Umbilical cord (tissue), 2 donors: ENCODE data around the gene PRL. TPM values are rescaled to one million over a fixed set of nuclear protein-coding genes. Genes with fewer than 3 reads are reported as not detected.

Source experiments
- DNase-seq: peaks from one replicate; pipeline ENCODE4 v3.0.0-alpha.2; 2015; ENCODE audit warnings: low spot score
- total RNA-seq: library from RNA; depleted of rRNA; stranded (reverse); fragments of >200 nt; gene quantifications from one replicate; pipeline ENCODE4 v1.2.3, GENCODE V29; 2014; ENCODE audit warnings: low replicate concordance; ENCODE audit not compliant: insufficient read depth

The PRL gene
- 0.48 TPM for total RNA-seq

DNA sequence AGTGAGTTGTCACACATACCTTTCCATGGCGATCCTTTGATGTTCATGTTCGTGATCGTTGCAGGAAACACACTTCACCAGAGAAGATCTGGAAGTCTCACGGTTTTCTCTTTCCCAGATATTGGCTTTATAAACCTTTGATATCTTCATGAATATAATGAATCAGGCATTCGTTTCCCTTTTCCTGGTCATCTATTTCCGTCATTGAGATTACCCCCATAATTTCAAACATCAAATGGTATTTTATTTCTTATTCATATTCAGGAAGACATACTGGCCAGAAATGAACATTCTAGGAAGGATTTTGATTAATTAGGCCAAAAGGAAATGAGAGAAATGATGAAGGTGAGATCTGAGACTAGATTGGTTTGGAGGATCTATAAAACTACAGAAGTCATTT, at the start of gene PRL:
Gene PRL (minus strand): TSS at position 101 of the 400 bp plus-strand sequence. CDS start 54 bp downstream, at position 47.
- DNase-seq, result no peak

DNA sequence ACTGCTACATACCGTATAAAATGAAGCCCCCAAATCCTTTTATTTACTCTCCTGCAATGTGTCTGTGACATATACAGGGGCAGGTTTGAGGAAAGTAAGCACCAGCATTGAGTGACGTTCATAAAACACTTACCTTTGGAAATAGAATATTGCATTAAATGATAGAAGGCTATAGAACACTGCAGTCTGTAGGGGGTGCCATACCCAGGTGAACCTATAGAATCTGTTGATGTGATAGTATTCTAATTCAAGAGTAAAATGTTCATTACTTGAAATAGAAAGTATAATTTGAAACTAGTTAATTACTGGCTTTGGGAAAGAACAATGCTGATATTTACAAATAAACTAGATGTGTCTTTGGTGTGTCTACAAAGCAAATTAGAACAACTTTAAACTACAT, 47.0 kb upstream of the PRL start:
- DNase-seq, result no peak

DNA sequence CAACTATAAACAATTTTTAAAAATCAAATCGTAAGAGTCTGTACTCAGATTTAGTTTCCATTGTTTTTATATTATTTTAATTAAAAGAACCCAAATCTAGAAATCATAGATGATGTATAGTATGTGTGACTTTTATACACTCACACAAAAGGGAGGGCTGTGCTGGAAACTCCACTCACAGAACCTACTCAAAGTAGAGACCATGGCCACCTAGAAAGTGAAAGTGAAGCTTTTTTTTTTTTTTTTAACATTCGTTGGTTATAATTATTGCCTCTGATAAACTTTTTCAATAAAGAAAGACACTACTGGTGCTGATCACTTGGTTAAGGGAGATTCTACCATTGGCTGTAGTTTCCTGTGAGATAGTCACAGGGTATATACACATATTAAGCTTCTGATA, 37.9 kb upstream of the PRL start:
- no peak for DNase-seq

DNA sequence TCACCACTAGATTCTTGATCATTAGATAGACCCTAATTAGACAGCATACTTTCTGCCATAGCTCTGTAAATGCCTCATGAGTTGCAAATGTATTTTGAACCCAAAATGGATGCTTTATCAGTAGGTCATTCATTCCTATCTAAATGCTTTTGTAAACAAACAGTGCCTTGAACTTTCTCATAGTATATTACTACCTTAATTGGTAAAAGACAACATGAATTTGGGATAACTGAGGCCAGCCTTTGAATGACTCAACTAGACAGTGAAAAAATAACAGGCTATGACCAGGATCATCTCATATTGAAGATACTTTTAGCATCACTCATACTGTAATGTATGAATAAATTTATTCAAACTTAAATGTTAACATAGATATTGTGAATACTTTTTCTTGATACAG, 37.0 kb upstream of the PRL start:
- no peak for DNase-seq

DNA sequence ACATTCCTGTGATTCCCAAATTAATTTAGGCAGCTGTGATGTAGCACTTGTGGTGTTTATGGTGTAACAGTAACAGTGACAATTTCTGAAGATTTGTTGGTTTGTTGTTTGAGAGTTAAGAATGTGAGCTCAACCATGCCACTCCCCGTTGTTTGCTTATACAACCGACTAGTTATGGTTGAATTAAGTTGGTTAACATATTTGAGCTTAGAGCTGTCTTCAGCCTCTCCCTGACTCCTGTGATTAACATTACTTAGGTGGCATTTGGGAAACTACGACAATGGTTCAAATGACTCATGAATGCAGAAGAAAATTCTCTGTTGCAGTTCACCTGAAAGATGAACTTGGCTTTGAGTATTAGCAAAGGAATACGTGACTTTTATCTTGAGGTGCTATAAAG, 35.9 kb upstream of the PRL start:
- DNase-seq, result no peak

DNA sequence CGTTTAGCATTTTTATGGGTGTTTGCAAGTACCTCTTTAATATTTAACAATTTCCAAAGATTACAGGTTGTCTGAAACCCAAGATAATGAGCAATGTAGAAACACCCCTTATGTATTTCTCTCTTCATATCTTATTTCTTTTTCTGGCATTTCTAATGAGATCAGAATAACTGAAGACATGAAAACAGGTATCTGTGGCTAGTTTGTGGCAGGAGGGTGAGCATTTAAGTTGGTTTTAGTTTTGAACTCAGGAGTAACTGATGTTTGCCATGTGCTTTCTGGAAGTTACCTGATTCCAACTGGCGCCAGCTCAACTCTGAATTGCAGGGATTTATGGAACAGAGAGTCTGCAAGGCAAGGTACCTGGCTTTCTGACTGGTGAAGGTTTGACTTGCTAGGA, 35.4 kb upstream of the PRL start:
- DNase-seq, result no peak

DNA sequence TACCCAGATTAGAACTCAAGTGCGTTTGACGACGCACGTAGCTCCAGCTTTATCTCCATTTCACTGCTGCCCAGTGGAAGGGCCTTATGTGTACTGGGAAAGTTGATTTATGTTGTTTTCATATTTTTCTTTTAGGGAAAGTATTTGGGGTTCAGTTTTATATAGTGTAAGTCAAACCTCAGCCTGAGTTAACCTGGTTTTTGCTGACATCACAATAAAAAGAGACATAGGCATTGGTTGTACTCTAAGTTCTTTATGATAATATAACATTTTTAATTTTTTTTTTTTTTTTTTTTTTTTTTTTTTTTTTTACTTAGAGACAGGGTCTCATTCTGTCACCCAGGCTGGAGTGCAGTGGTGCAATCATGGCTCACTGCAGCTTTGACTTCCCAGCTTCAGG, 34.1 kb upstream of the PRL start:
- DNase-seq, result no peak

DNA sequence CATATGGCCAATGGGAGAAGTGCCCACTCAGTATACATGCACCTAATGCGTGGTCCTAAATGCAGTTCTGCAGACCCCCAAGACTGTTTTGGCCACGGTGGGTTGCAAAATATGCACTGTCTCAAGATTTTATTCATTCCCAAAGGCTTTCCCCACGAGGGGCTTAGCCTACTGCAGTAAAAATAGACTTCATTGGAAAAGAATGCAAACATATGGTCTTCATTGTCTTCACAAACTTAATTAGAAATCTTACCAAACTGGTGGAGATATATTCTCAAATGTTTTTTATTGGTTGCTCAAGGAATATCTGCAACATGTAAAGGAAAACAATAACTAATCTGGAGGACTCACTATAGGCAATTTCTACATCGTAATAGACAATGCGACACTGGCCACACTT, 31.6 kb upstream of the PRL start:
- no peak for DNase-seq

DNA sequence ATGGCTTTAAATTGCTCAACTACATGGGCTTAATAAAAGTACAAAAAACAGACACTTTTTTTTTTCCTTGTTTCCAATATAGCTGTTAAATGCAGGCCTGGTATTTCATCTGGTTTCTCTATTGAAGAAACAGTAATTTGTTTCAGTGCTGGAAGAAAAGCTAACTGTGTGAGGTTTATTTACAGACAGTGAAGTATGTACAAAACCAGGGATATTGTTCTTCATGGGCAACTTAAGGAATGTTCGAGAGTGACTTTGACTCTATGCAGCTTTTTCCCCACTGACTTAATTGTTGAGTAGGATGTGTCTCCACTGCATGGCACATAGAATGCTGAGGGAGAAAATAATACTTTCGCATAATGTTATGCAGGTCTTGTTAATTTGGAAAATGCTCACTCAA, 31.0 kb upstream of the PRL start:
- DNase-seq, result no peak

DNA sequence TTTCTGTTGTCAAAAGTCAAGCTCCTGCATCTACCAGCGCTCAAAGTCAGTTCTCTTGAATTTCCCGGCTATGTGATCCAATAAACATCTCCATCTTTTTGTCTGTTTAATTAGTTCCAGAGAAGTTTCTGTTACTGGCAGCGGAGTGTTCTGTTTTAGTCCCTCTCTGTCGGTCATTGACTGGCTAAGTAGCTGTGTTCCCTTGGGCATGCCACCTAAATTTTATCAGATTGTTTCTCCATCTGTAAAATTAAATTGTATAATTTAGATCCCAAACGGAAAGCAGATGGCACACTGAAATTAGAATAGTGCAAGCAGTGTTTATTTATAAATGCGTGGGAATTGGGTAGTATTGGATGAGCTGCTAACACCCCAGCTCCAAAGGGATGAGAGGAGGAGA, 29.7 kb upstream of the PRL start:
- no peak for DNase-seq

DNA sequence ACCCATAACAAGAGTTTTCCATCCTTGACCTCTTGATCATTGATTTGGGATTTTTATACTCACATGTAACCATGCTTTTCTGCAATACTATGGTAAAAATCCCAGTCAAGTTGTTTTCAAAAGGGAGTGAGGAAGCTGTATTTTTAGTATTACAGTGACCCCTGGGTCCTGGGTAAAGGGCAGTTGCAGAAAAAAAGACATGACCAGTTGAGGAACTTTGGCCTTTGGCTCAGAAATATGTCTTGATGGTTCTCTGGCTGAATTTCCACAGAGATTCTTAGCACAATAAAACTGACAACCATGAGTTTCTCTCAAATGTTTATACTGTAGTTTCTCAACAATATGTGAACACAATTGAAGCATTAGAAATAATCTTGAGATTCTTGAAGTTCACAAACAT, 28.6 kb upstream of the PRL start:
- DNase-seq, result no peak

DNA sequence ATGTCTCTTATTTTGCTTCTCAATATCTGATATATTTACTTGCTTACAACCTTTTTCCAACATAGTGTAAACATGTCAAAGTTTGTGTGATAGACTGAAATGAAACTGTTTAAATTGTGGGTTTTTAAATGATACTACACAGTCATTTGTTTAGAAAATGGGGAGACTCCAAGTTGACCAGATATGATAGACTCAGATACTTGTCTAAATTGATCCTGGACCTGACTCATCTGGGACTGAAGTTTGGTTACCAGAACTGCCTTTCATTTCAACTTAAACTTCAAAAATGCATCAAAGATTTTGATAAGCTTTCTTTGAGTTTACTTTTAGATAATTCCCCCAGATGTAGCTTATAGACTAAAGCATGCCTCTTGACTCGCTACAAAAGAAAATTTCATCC, 27.0 kb upstream of the PRL start:
- no peak for DNase-seq

DNA sequence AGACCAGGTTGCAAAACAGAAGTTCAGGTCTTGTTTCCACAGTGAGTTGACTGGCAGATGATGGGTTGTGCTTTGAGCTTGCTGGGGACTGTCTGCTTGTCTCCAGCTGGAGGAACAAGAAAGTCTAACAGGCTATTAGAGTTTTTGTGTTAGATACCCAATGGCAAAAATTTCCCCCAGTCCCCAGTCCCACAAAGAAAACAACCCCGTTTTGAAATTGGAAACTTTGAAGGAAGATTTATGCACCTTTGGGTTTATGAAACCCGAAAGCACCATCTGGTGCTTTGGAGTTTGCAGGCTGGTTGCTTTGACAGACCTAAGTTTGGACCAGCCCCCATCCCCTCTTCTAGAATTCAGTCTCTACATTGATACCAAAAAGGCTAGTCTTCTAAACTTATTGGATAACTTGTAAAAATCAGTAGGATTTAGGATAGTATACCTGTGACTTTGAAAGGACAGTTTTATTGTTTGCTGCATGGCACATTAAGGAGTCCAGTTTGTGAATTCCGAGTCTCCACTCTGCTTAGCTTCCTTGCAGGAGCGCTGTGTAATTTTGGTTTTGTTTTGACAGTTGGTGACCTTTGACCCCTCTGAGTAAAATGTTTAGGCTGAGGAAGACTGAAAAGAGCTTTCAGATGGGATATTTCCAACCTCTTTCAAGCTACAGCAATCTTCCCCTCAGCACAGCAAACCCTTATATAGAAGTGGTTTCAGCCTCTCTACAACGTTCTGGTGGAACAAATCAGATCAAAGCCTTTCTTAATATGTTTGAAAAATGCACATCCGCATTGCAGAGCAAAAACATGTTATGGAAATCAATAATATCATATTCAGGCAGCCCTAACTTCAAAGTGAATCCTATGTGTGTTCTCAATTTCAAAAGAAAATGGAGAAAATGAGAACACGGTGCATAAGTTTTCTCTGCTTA, 25.5 kb upstream of the PRL start:
- no peak for DNase-seq

DNA sequence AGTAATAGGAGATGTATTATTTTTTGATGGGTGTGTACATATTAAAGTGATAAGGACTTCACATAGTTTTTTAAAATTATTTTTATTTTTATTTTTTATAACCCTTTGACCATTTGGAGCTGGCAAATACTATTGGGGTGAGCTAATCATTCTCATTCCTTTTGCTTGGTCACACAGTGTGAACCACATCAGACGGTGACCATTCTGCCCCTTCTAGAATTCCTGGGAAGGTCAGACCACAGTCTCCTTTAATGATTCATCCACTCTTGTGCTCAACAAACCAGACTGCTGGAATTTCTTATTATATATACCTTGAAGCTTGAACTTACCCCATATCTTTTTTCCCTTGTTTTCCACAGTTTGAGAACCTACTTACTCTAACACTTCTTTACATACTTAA, 23.9 kb upstream of the PRL start:
- DNase-seq, result peak; percentile 10

DNA sequence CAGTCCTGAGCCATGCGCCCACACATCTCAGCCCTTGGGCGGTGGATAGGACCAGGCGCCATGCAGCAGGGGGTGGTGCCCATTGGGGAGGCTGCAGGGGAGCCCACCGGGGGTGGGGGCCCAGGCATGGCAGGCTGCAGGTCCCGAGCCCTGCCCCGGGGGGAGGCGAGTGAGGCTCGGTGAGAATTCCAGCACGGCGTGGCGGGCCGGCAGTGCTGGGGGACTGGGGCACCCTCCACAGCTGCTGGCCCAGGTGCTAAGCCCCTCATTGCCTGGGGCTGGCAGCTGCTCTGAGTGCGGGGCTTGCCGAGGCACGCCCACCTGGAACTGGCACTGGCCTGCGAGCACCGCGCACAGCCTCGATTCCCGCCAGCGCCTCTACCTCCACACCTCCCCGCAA, 21.6 kb upstream of the PRL start:
- DNase-seq, result no peak

DNA sequence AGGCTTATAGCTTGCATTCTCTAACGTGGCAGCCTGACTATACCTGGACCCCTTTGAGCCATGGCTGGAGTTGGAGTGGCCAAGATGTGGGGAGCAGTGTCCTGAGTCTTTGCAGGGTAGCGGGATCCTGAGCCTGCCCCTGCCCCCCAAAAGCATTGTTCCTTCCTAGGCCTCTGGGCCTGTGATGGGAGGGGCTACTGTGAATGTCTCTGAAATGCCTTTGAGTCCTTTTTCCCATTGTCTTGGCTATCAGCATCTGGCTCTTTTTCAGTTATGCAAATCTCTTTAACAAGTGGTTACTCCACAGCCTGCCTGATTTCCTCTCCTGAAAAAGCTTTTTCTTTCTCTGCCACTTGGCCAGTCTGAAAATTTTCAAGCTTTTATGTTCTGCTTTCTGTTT, 17.0 kb upstream of the PRL start:
- DNase-seq, result no peak

DNA sequence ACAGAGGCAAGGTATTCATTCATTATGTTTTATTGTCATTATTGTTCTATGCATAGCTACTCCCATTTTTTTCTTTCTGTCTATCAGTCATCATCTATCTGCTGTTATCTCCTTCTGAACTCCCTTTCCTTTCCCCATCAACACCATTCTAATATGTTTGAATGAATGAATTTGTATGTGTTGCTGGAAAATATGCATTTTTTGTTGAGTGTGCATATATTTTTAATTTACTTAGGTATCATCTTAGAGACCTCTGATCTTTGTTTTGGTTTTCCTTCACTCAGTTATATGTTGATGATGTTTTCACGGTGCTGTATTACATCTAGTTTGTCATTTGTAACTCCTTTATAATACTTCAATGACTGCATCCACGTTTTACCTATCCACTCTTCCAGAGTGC, 12.1 kb upstream of the PRL start:
- DNase-seq, result no peak

DNA sequence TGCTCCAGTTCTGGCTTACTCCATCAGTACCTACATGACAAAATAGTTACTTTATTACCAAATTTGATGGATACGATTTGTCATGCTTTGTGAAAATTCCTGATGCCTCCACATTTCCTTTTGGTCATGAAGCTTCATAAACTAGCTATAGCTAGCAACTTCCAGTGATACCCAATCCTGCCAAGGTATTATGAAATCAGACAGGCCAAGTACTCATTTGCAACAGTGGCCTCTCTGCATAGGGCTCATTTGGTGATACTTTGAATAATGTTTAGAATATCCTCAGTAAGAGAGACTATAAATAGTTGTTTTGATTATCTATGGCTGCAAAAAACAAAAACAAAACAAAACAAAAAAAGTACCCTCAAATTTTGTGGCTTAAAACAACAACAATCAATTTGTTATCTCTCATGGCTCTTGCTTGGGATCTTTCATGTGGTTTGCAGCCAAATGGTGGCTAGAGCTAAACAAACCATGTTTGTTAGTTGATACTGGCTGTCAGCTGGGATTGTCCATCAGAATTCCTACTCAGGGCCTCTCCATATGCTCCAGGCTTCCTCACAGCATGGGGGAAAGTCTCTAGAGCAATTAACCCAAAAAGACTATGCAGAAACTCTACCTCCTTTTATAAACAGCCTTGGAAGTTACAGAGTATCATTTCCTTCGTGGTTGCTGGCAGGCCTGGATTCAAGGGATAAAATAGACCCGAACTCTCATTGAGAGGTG, 10.1 kb upstream of the PRL start:
- DNase-seq, result no peak

DNA sequence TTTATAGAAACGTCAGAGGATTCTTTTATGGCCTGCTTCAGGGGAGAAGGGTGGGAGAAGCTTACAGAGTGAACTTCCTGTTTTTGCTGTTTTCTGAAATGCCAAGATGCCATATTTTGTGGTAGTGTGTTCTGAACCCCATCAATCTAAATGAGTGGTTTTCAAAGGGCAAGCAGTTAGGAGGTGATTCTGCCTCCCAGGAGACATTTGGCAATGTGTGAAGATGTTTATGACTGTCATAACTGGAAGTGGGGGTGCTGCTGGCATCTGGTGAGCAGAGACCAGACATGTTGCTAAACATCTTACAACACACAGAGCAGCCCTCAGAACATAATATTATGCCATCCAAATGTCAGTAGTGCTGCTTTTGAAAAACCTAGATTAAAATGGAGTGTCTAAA, 6.0 kb upstream of the PRL start:
- no peak for DNase-seq

DNA sequence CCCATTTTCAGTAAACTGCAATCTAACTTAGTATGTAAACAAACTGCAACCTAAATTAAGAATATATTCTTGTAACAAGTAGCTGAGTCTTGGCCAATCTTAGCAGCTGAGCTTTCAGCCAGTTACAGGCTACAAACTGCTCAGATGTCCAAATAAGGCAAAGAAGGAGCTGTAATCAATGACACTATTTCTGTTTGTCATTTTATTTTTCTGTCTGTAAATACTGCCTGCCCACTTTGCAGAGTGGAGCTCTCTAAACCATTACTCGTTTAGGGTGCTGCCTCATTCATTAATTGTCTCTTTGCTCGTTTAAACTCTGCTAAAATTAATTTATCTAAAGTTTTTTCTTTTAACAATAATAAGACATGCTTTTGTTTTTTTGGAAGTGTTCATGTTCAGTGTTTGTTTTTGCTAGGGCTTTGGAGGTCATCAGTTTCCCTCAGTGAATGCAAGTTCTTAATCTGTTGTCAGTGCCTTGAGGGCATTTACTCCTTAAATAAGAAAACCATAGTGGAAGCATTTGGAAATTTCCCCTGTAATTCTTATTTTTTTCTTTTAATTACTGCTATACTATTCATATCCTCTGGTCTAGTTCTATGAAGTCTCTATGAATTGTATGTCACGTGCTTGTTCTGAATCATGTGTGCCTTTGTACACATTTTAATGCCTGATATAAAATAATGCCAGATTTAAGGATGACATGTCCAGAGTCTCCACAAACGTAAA, 3.6 kb upstream of the PRL start:
- no peak for DNase-seq

DNA sequence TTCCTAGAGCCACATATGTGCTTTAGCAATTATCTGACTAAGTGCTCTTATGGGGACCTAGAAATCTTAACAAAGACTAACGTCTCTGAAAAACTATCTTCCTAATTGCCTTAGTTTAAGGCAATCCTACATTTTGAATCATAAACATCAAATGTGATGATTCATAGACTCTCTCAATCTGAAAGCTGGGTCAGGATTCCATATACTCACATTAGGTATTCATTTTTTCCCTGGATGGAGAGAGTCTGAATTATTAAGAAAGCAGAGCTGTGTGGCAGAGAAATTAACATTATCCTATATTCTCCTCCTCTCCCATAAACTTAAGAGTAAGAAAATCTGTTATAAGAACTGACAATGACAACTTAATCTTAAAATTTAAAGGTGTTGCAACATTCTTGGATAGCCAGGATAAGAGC, 1.6 kb upstream of the PRL start:
- DNase-seq, result peak; percentile 54

DNA sequence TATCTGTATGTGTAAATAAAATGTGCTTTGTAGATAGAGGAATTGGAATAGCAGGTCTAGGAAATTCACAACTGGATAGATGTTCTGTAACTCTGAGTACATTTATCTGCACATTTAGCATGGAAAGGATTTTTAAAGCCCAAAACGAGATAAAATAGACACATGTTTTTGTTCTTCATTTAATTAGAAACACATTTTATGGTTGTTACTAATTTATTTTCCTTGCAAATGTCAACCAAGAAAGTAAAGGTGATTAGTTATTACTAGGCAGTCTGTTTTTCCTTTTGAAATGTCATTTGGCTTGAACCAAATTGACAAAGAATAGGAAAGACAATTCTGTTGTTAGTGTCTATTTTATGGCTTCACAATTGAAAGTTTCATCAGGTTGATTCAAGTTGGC, 769 bp downstream of the PRL start:
- no peak for DNase-seq
